Testis (tissue), 2 donors: Measurements from ENCODE around the gene APOD.

Source experiments
- POLR2A ChIP-seq: fragments of 450-650 bp; IDR thresholded peaks from one replicate; pipeline ENCODE4 v1.6.1; 2017; ENCODE audit warnings: antibody characterized with exemption, mild to moderate bottlenecking, moderate library complexity
- TF ChIP-seq, protein P1 (sequence below), 3 experiments: fragments of 450-650 bp in 2 of 3; fragments of 200-600 bp in 1 of 3; sonication (generic) in 1 of 3; IDR thresholded peaks; one replicate each; pipeline ENCODE4 v1.5.1; 2016 to 2019; ENCODE audit warnings: antibody characterized with exemption in 3 of 3, mild to moderate bottlenecking in 2 of 3, moderate library complexity in 1 of 3

DNA sequence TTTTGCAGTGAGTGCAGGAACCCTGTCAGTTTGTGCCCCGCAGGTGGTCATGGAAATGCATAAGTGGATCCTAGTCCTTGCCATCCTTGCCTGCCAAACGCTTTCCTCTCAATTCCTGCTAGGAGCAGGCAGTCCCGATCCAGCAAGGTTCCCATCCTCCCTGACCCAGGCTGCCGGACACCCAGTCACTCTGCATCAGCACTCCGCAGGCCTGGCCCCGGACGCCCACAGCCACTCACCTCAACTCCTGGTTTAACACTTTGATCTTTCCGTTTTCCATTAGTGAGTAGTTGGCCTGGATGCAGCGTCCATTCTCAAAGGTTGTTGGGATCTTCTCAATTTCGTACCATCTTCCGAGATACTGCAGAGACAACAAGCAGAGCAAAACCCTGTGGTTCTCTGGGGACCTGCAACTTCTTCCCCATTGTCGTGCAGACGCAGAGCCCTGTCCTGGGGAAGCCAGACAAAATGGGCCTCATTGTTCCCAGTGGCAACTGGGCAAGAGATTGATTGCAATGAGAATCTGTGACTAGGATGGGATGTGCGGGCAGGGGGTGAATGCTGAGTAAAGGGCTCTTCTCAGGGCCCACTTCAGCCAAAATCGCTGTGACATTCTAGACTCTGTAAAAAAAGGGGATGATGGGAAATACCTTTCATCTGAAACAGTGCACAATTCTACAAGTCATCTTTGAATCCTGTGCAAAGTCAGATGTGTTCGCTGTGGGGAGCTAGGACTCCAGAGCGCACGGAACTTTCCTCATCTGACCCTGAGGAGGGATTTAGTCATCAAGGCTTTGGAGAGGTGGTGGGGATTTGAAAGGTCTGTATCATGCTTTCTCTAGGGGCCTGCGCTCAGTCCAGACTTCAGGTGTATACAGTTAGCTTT lies 9.9 kb downstream of the APOD start:
- no peak for TF ChIP-seq POLR2A
- TF ChIP-seq, protein P1, sequence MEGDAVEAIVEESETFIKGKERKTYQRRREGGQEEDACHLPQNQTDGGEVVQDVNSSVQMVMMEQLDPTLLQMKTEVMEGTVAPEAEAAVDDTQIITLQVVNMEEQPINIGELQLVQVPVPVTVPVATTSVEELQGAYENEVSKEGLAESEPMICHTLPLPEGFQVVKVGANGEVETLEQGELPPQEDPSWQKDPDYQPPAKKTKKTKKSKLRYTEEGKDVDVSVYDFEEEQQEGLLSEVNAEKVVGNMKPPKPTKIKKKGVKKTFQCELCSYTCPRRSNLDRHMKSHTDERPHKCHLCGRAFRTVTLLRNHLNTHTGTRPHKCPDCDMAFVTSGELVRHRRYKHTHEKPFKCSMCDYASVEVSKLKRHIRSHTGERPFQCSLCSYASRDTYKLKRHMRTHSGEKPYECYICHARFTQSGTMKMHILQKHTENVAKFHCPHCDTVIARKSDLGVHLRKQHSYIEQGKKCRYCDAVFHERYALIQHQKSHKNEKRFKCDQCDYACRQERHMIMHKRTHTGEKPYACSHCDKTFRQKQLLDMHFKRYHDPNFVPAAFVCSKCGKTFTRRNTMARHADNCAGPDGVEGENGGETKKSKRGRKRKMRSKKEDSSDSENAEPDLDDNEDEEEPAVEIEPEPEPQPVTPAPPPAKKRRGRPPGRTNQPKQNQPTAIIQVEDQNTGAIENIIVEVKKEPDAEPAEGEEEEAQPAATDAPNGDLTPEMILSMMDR (IDR thresholded peaks at IDR 0.05) = no peak
